Adrenal gland (tissue), 5 donors: ENCODE results near the gene FHOD3.

ENCODE experiments used
- CTCF ChIP-seq, 6 experiments: fragments of 450-650 bp in 4 of 6; fragments of 200-600 bp in 2 of 6; sonication (generic) in 1 of 6; IDR thresholded peaks; 1 replicate in 5 of 6; 2 replicates in 1 of 6; pipeline versions ENCODE4 v1.5.1 to v1.8.0; 2016 to 2021; ENCODE audit warnings: antibody characterized with exemption in 6 of 6, mild to moderate bottlenecking in 2 of 6, moderate library complexity in 1 of 6
- POLR2A ChIP-seq, 2 donors: fragments of 450-650 bp; IDR thresholded peaks; one replicate each; pipeline ENCODE4 v1.6.1; 2017; ENCODE audit warnings: antibody characterized with exemption in 2 of 2, mild to moderate bottlenecking in 2 of 2, moderate library complexity in 1 of 2
- donor health status: DM: no; HTN: no; CAD: no.

GRCh38 chr18:36471393-36471792 lies 173.9 kb downstream of the FHOD3 start:
- TF ChIP-seq CTCF (IDR thresholded peaks at IDR 0.05) (no peak), POLR2A (IDR thresholded peaks at IDR 0.05) (no peak)
